ENCODE results near the gene PHF2.

DNA sequence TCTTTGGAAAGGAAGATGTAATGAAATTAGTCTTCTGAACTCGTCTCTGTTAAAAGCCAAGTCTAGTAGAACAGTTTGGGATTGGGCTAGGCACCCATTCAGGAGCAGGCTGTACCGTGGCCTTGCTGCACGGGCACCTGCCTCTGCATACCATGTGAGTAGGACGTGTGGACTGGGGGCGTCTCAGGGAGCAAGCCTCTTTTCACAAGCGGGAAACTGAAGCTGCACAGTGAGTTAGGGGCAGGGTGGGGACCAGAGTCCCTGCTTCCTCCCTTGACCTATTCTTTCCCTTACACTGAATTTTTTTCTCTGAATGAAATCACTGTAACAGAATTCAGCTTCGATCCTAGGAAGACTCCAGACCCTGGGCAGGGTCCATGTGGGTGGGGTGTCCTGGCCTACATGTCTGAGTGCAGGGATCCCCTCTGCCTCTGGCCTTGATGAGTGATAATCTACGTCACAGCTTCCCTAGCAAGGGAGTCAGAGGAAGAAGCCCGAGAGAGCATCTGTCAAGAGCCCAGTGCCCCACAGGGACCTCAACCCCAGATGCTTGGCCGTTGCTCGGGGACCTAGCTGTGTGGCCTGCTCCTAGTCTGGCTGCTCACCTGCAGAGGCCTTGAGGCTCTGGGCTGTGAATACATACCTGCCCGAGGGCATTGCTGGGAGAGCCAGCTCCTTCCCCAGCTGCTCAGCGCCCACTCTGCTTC, 15.1 kb downstream of the PHF2 start:
- TF ChIP-seq RFX5 (IDR thresholded peaks at IDR 0.05; ENCODE audit: low read length) (no peak), TCF12 (IDR thresholded peaks at IDR 0.05) (no peak), TAF1 (IDR thresholded peaks at IDR 0.05; ENCODE audit: borderline replicate concordance, low read depth, low read length) (no peak), NFIC (IDR thresholded peaks at IDR 0.05; ENCODE audit: borderline replicate concordance) (no peak), EP300 (IDR thresholded peaks at IDR 0.05; ENCODE audit: borderline replicate concordance in 1 of 2, low read depth in 1 of 2, low read length in 1 of 2) (no peak), RCOR1 (IDR thresholded peaks at IDR 0.05; ENCODE audit: low read length) (no peak)
- TF ChIP-seq, protein P1, sequence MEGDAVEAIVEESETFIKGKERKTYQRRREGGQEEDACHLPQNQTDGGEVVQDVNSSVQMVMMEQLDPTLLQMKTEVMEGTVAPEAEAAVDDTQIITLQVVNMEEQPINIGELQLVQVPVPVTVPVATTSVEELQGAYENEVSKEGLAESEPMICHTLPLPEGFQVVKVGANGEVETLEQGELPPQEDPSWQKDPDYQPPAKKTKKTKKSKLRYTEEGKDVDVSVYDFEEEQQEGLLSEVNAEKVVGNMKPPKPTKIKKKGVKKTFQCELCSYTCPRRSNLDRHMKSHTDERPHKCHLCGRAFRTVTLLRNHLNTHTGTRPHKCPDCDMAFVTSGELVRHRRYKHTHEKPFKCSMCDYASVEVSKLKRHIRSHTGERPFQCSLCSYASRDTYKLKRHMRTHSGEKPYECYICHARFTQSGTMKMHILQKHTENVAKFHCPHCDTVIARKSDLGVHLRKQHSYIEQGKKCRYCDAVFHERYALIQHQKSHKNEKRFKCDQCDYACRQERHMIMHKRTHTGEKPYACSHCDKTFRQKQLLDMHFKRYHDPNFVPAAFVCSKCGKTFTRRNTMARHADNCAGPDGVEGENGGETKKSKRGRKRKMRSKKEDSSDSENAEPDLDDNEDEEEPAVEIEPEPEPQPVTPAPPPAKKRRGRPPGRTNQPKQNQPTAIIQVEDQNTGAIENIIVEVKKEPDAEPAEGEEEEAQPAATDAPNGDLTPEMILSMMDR (IDR thresholded peaks at IDR 0.05) = no peak
- TF ChIP-seq, protein P2, sequence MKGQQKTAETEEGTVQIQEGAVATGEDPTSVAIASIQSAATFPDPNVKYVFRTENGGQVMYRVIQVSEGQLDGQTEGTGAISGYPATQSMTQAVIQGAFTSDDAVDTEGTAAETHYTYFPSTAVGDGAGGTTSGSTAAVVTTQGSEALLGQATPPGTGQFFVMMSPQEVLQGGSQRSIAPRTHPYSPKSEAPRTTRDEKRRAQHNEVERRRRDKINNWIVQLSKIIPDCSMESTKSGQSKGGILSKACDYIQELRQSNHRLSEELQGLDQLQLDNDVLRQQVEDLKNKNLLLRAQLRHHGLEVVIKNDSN (IDR thresholded peaks at IDR 0.05; ENCODE audit: borderline replicate concordance, low read depth) = no peak

Measured in SK-N-SH (cell line).